COLO829 (cell line): Measurements from ENCODE around the gene POLR3G.

Experiments
- DNase-seq: peaks from one replicate; pipeline ENCODE4 v3.0.0; 2012; ENCODE audit warnings: low spot score

Gene POLR3G

GRCh38 chr5:90503596-90503995, 28.9 kb downstream of the POLR3G start:
- DNase-seq: no peak

- no peak for DNase-seq
Measured at GRCh38 chr5:90504743-90505142, 30.1 kb downstream of the POLR3G start.

GRCh38 chr5:90506221-90506620, 31.6 kb downstream of the POLR3G start:
- no peak for DNase-seq

GRCh38 chr5:90510438-90510837, 35.8 kb downstream of the POLR3G start:
- no peak for DNase-seq

- no peak for DNase-seq
Measured at GRCh38 chr5:90514520-90514919, 39.9 kb downstream of the POLR3G start.

- peak; percentile 32 for DNase-seq
Measured at GRCh38 chr5:90518661-90519060, 44.0 kb downstream of the POLR3G start.

GRCh38 chr5:90519081-90519480, 44.4 kb downstream of the POLR3G start:
- no peak for DNase-seq

GRCh38 chr5:90528601-90529193, 54.0 kb downstream of the POLR3G start:
- DNase-seq: no peak

- peak; percentile 95 for DNase-seq
Measured at GRCh38 chr5:90529194-90529938, 54.7 kb downstream of the POLR3G start, which contains the start of gene LYSMD3. Gene LYSMD3 (minus strand): TSS chr5:90529584. CDS start chr5:90525289, 4,295 bp downstream.

- peak; percentile 69 for DNase-seq
Measured at GRCh38 chr5:90529939-90530677, 55.4 kb downstream of the POLR3G start.

- DNase-seq: no peak
Measured at GRCh38 chr5:90530736-90531487, 56.2 kb downstream of the POLR3G start.

GRCh38 chr5:90533794-90534193, 59.1 kb downstream of the POLR3G start:
- DNase-seq: no peak

GRCh38 chr5:90534922-90535321, 60.3 kb downstream of the POLR3G start:
- no peak for DNase-seq

- no peak for DNase-seq
Measured at GRCh38 chr5:90542827-90543519, 68.3 kb downstream of the POLR3G start.

- DNase-seq: no peak
Measured at GRCh38 chr5:90545511-90545910, 70.8 kb downstream of the POLR3G start.

GRCh38 chr5:90546216-90546837, 71.7 kb downstream of the POLR3G start:
- no peak for DNase-seq

GRCh38 chr5:90547072-90547536, 72.4 kb downstream of the POLR3G start:
- no peak for DNase-seq

GRCh38 chr5:90548069-90548593, 73.5 kb downstream of the POLR3G start:
- no peak for DNase-seq

- DNase-seq: no peak
Measured at GRCh38 chr5:90549223-90549622, 74.6 kb downstream of the POLR3G start.

GRCh38 chr5:90549729-90550275, 75.1 kb downstream of the POLR3G start:
- no peak for DNase-seq
